ENCODE data around the gene NKD1.

NKD1 gene

DNA sequence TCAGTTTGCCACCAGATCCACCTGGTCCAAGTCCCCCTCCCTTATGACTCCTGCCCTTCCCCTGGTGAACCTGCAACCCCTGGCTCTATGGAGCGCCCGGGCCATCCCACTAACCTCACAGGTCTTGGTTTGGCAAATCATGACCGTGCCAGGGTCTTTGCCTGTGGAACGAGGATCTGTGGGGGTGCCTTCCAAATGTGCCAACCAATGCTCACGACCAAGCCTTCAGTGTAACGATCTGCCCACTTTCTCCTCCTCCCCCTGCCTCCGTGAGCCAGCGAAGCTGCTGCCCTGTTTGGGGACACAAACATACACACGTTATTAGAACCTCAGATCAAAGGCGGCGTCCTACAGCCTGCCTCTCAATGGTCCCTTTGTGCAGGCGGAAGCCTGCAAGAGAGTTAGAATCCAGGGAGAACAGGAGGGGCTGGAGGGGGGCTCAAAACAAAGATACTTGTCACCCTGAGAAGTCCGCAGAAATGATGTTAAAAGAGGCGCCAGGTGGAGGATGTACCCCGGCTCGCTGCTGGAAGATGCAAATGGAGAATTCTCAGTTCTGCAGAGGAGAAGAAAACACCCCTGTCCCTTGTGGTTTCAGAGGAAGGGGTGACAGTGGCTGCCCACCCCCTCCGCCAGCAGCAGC lies 9.0 kb upstream of the NKD1 start:
- DNase-seq = no peak

DNA sequence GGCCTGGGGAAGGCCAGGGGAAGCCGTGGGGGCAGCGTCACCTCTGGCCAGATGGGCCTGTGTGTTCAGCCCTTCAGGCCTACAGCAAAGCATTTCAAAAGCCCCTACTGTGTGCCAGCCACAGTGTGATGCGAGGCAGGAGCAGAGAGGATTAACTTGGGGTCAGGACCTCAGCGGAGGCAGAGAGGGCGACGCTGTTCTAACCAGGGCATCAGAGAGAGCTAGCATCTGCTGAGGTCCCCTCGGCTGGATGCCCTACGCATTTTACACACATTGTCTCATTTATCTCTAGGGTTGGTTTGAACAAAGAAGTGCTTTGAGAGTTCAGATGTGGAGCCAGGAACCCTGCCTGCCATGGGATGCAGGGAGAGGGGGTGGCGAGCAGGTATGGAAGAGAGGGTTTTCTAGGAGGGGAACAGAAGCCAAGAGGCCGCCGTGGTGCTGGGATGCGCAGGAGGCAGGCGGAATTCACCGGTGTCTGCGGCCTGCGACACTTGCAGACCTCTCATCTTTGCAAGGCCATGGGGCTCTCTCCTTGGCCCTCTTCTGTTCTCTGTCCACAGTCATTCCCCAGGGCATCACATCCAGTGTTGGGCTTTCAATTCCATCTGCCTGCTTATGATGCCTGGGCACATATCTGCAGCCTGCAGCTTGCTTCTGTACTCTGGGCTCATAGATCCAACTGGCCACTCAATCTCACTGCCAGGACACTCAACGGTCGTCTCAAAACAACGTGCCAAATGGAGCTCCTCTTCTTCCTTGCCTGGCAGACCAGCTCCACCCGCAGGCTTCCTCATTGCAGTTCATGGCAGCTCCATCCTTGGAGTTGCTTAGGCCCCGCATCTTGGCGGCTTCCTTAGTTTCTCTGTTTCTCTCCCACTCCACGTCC lies 8.1 kb upstream of the NKD1 start:
- no peak for DNase-seq

DNA sequence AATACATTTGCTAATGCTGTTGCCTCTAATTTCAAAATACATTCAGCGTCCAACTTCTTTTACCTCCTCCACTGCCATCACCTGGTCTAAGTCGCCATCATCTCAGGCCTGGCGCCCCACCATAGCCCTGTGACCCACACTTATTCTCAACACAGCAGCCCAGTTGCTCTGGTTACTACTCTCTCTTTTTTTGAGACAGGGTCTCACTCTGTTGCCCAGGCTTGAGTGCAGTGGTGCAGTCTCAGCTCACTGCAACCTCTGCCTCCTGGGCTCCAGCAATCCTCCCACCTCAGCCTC lies 7.5 kb upstream of the NKD1 start:
- no peak for DNase-seq

DNA sequence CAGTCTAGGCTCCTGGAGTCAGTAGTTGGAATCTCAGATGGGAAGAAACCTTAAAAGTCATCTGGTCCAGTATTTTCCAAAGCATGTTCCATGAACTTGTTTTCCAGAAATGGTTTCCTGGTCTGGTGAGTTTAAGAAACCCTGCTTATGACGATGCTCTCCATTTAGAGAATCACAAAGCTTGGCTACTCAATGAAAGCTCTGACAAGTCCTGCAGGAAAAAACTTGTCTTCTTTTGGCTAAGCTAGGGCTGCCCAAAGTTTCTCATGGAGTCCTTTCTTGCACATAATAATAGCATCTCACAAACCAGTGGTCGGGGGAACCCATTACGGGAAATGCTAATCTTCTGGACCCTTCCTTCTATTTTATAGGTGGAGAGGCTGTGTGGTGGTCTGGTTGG lies 5.5 kb upstream of the NKD1 start:
- DNase-seq = no peak

DNA sequence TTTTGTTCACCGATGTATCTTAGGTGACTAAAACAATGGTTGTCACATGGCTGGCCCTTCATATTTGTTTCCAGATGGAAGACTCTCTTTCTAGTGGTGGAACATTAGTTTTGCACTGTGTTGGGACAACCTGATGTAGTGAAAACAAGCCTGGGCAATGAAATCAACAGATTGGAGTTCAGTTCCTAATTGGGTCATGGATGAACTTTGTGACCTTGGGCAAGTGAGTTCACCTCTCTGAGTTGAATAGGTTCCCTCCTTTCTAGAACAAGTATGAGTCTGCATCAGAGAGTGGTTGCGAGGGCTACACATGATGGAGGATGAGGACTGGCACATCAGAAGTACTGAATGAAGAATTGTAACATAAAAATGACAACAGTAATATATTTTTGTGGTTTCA lies 2.1 kb upstream of the NKD1 start:
- DNase-seq = no peak

DNA sequence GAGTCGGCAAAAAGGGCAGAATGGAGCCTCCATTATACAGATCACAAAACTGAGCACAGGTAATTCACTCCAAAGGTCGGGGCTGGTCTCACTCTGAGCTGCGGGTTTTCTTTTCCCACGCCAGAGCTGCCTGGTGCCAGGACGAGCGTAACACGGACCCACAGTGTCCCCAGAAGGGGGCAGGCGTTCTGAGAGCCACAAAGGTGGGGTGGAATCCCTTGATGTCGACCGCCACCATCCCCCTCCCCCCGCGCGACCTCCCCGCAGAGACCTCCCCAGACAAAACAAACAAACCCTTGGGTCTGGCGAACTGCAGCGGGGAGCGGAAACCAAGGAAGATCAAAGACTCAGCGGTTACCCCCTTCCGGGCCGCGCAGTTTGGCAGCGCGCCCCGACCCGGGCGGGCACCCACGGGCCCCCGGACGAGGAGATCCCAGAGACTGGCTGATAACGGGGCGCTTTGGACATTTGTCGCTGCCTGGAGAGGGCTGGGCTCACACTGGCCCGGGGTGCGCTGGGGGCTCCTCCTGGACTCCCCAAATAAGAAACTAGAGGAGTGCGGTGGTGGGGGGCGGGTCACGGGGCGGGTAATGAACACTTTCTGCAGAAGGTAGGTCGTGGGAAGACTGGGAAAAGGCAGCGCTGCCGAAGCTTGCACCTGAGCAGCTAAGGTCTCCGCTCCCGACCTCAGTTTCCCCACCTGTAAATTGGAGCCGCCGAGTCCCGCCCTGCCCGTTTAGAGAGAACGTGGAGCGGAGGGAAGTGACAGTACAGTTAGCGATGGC lies 664 bp upstream of the NKD1 start:
- DNase-seq = peak; percentile 45 to 64

DNA sequence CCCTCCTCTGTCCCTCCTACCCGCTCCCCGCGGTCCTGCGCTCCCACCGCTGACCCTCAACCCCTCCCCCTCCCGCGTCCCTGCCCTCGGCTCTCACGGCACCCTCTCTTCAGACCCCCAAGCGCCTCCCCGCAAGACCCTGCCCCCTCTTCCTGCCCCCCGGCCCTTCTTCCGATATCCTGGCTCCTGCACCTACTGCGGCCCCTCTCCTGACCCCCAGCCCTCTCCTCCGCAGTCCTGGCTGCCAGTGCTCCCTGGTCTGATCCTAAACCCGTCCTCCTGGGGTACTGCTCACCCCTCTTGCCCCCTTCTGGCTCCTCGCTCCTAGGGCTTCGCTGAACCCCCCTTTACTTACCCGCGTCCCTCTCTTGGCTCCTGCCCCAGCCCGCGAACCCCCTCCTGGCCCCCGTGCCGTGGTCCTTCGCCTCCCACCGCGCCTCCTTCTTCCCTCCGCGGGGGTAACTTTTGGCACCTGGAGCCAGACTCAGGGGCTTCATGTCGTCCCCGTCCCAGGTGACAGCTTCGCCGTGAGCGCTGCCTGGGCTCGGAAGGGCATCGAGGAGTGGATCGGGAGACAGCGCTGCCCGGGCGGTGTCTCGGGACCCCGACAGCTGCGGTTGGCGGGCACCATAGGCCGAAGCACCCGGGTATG lies 839 bp downstream of the NKD1 start:
- DNase-seq = peak in 1 of 2 experiments; percentile 3

DNA sequence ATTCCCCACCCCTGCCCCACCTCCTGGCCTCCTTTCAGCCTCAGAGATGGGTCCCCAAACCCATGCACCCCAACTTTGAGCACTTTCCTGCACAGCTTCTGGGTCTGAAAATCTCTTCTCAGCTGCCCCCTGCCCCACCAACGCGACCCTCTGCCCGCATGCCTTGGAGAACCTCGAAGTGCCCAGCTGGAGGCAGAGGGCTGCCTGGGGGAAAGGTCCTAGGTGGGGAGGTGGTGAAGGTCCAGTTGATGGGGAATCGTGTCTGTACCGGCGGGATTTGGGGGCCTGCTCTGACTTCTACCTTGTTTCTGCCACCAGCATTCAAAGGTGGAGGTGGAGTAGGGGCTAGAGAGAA lies 1.3 kb downstream of the NKD1 start:
- peak in 1 of 2 experiments; percentile 1 for DNase-seq

DNA sequence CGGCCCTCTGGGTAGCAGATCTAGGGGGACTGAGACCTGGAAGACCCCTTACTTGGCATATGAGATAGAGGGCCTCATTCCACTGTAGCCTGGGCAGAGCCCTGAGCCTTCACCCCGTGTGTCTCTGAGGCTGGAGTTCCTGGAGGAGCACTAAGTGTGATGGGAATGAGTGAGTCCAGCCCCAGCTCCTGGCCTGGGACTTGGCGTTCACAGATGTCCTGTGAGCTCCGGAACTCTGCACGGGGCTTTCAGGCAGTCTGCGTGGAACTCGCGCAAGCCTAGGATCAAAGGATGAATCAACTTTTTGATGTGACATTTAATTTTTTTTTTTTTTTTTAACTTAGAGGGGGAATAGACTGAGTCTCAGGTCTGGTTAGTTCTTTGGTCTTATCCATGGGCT lies 1.8 kb downstream of the NKD1 start:
- DNase-seq = peak; percentile 2 to 12

DNA sequence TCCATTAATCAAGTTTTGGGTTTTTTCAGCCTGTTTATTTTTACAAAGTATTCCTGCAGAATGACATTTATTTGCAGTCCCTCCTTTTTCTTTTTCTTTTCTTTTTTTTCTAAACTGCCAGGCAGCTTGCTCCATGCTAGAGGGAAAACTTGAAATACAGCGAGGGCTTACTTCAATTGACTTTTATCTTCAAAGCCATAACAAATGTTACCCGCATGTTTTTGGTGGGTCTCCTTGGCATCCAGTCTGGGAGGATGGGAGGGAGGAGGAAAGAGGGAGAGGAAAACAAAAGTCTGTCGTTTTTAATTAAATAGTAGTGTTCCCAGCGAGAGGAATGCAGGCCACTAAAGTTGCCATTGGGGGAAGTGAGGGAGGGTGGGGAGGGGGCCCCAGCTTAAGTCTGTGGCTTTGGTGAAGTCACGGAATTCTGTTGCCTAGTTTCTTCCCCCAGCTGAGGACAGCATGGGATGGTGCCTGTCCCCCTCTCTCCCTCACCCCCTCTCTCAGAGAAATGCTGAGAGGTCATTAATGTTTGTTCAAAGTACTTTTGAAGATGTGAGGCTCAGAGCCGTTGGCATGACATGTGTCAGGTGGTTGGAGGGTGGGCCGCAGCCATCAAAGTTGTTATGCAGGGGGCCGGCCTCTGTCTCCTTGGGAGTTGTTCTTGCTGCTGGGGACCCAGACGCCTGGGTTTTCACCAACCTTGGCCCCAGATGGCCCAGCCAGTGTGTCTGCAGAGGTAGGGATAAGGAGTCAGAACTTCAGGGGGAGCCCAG lies 2.9 kb downstream of the NKD1 start:
- DNase-seq = no peak

DNA sequence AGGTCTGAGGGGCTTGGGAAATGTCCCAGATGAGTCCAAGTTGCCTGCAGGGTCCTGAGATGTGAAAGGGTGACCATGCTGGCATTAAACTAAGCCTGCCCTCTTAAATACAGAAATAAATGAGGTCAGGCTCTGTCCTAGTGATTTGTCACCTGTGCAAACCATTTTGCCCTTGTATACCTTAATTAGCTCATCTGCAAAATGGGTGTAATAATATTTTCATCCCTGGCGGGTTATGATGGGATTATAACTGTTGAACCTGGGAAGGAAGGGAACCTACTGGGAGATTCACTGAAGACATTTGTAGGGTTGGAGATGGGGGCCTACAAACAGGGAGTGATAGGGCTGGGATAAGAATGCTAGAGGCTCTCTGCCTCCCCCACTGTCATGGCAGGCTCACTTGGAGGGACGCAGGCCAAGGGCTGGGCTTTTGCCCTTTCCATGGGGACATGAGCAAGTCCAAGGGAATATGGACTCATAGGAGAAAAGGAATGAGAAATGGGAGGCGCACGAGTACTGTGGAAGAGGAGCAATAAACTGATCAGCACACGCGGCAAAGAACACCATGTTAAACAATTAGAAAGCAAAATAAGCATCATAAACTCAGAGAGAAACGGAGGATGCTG lies 4.4 kb downstream of the NKD1 start:
- DNase-seq = no peak

DNA sequence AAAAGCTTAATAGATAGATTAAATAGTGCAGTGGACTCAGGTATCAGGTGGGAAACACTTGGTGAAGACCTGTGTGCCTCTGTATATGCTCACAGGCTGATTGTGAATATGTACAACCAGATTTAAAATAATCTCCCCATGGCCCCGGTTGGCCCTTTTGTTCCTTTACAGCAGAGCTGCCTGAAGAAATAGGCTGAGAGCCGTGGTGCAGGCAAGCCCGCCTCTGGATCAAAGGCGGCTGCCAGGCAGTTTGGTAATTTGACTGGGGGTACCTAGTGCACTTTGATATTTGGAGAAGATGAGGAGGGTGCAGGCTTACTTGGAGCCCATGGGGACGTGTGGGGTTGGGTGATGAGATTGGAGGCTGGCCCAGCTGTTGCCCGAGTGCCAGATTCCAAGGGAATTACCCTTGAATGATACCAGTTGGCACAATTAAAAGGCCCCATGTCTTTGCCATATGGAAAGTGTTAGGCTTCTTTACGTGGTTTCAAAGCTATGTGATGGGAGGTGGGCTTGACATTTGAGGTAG lies 5.0 kb downstream of the NKD1 start:
- DNase-seq = no peak

DNA sequence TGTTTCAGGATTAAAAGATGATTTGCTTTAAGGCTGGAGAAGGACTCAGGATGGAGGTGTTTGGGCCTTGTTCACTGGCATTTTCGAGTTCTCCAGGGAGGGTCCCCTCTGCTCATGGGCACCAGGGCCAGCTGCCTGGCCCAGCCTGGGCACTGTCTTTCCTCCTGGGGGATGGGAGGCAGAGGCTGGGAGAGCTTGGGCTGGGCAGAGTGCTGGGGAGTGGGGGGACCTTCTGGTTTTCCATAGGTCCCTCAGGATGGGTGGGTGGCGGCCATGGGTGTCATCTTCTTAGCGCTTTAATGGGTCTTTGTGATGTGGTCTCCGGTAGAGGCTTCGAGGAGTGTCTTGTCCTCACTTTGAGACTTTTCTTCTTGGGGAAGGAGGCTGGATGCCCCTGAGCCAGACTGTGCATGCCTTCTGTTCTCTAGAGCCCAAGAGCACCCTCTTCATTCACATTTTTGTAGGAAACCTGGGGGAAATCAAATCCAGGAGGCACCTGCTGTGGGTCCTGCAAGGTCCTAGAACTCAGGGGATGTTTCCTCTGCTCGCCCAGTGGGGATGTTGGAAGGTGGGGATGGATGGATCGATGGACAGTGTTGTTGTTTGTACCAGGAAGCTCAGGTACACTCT lies 5.7 kb downstream of the NKD1 start:
- no peak for DNase-seq

DNA sequence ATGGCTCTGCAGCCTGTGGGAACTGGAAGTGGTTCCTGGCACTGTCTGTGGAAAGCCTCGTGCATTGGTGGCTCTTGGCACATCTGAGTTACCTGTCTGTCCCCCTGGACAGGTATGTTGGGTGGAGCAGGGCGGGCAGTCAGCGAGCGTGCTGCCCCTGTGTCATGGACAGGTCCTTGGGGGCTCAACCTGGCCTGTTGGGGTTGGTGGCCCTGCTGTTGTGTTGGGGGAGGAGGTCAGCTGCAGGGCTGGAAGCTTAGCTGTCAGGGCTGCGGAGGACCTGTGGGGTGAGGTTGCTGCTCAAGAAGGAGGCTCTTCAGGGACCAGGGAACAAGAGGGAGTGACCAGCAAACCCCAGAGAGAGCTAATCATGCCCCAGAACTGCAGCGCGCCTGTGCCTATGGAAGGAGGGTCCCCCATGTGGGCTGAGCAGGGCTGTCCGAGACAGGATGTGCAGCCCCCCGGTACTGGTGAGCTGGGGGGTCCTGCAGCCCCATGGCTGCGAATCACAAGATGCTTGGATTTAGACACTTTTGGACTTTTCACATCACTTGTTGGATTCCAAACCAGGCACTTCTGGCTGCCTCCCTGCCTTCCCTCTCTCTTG lies 7.2 kb downstream of the NKD1 start:
- DNase-seq = no peak

DNA sequence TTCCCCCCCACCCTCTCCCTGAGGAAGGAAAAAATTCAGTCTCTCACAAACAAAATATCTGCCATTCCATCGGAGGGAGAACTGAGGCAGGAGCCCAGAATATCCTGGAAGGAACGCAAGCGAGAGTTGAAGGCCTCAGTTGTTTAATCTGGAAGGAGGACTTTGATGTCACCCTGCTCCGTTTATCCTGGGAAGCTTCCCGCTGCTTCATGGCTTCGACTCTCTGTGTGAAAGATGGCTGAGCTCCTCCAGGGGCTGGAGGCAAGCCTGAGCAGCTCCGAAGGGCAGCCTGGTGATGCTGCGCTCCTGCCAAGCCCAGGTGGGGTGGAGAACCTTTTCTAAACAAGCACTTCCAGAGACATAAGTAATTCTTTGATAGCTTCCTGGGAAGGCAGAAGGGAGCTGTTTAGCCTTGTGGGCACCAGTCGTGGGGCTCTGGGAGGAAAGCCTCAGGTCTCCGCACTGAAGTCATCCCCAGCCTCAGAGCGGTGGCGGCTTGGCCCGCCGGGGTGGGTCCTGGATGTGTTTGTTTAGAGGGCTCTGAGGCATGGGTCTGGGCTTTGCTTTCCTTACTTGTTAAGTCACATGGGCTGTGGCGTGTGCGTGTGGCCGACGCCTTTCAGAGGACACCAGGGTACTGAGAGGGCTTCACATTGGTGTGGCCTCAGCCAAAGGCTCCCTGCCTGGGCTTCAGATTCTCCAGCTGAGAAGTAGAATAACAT lies 7.9 kb downstream of the NKD1 start:
- DNase-seq = no peak

DNA sequence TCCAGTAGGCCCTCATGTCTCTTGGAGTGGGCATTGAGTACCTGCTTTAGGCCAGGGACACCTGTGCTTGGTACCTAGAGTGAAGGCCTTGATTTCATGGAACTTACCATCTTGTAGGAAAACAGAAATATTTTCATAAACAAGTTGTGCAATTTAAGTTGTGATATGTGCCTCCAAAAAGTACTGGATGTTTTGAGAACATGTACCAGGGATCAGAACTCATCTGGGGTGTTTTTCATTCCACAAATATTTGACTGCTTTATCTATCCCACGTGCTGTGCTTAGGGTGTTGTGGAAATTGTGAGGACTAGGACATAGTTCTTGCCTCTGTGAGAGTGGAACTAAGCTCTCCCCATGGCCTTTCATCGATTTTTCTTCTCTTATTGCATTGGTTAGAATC lies 8.8 kb downstream of the NKD1 start:
- no peak for DNase-seq

DNA sequence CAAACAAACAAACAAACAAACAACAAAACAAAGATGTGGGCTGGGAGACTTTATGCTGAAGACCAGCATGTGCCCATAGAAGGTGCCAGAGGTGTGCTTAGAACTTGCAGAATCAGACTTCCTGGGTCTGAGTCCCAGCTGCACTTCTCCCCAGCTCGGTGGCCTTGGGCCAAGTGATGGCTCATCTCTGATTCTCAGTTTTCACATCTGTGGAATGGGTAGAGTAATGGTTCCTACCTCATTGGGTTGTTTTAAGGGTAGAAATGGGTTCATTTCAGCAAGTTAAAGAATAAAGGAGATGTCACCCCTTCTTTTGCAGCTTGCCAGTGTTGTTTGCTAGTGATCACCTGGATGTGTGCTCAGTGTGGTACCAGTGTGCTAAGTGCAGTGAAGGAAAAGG lies 10.7 kb downstream of the NKD1 start:
- no peak for DNase-seq

DNA sequence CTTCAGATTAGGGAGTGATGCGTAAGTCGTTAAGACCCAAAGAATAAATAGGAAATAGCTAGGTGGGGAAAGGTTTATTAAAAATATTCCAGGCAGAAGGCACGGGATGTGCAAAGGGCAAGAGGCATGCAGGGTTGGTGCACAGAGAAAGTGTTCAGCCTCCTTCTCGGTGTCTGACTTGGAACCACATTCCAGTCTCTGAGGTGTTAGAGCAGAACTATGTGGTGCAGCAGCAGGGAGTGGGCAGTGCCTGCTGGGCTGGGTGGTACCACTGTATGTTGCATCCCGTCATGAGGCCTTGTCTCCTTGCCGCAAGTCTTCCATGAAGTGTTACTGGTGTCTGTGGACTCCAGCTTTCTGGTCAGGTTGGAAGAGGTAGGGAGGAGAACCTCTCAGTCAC lies 11.1 kb downstream of the NKD1 start:
- DNase-seq = no peak

DNA sequence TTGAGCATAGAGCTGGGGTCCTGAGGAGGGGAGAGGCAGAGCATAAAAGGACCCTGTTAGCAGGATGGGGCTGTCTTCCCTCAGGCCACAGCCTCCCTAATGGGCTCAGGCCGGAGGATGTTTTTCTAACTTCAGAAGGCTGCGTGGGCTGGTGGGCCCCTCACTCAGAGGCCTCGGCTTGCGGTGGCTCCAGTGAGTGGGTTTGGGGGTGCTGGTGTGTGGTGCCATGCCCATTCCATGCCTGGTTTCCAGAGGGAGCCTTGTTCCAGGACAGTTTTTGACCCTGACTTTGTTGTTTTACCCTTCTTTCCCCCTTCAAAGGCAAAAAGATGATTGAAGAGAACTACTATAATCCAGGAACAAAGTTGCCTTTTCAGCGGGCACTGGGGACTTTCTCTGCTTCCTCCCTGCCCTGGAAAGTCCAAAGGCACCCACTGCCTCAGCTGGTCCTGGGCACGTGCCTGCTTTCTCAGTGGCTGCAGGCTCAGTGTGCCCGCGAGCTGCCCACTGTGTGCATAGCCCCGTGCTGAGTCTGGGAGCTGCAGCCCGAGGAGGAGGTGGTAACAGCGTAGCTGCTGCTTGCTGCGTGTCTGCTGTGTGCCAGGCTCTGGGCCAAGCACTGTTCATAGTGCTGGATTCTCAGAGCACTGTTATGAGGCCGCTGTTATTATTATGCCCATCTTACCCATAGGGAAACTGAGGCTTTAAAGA lies 11.8 kb downstream of the NKD1 start:
- no peak for DNase-seq

Data from stimulated activated CD4-positive, alpha-beta T cell treated with anti-CD3 and anti-CD28 coated beads, Interleukin-4, amount 100 ng/mL, for 4 hours (primary cell).